SKM-1 treated with dmso at 0.1 percent for 144 hours (cell line): Measurements from ENCODE around the gene BRK1.
"Not testable (repeated sequence)": the region's sequence is repeated elsewhere in the genome, so short reads cannot be mapped to it uniquely, and the experiment has no call there.

Experiments used
- DNase-seq: peaks from one replicate; lab custom pipeline; 2025; ENCODE audit not compliant: unreplicated experiment; lab: John Stamatoyannopoulos, UW

BRK1 gene

DNA sequence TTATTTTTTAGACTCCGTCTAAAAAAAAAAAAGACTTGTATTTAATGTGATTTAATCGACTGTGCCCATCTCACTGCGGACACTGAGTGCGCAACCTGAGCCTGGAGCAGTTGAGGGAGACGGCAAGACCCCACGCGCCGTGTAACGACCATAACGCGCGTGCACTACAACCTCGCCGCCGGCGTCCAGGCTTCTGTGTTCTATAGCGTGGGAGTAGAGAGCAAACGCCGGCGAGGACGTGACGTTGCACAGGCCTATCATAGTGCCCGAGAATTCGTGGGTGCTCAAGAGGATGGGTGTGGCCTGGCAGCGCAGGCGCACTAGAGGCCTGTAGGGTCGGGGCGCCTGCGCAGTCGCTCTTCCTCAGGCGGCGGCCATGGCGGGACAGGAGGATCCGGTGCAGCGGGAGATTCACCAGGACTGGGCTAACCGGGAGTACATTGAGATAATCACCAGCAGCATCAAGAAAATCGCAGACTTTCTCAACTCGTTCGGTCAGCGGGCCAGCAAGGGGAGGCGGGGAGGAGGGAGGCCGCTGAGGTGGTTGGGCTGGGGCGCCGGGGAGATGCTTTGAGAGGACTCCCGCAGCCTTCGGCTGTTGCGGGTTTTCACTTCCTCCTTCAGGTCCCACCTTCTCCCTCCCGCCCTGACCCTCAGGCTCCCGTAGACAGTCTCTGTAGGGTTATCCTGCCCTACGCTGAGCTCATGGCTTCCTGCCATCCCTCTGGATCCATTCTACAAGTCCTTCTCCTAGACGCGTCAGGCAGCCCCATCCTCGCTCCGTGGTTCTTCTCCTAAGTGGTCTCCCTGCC lies at the start of gene BRK1:
TSS of gene BRK1 (plus strand) at position 350 of the 812 bp plus-strand sequence. CDS start at position 377, 27 bp downstream.
- peak; percentile 97 for DNase-seq

DNA sequence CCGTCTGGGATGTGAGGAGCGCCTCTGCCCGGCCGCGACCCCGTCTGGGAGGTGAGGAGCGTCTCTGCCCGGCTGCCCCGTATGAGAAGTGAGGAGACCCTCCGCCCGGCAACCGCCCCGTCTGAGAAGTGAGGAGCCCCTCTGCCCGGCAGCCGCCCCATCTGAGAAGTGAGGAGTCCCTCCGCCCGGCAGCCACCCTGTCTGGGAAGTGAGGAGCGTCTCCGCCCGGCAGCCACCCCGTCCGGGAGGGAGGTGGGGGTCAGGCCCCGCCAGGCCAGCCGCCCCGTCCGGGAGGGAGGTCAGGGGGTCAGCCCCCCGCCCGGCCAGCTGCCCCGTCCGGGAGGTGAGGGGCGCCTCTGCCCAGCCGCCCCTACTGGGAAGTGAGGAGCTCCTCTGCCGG lies 45.4 kb upstream of the BRK1 start:
- DNase-seq: not testable (repeated sequence)

DNA sequence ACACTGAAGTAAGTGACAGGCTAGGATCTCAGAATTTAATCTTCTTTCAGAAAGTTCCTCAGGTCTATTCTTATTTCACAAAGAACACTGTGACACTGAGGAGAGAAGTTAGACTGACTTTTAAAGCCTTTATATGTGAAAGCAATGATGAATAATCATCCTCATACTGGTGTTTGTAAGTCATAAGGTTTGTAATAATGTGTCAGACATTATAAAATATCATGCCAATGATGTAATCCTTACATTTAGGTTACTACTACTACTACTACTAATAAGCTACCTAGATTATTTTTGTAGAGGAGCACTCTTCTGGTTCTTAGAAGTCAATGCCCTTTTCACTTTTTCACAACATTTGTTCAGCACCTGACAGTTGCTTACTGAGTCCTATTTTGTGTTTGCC lies 40.8 kb upstream of the BRK1 start:
- DNase-seq: no peak

DNA sequence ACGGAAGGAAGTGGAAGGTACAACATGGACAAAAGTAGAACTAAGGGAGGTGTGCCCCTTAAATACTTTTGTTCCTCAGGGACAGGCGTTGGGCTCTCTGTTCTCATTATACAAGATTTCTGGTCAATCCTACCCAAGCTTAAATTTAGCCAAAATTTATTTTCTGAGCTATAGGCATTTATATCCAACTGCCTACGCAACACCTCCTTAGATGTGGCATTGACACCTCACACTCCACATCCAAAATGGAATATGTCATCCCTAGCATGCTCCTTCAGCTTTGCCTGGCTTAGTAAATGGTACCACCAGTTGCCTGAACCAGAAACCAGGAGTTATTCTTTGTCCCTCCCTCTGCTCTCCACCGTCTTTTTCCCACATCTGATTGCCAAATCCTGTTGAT lies 33.6 kb upstream of the BRK1 start:
- DNase-seq: no peak

DNA sequence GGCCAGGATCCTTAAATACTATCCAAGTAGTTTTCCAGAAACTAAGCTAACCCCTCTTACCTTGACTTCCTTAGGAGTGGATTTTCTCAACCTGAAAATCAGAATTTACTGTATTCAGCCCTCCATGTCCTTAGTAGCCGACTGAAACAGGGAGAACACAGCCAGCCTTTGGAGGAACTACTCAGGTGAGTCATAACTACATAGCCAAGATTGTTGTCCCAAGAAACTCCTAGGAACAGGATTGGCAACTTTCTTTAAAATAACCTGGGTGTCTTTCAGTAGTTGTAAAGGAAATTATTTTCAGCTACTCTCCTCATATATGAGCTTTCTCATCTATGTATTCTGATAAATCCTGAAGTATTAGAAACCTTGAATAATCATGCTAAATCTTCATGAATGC lies 29.7 kb upstream of the BRK1 start:
- DNase-seq: no peak

DNA sequence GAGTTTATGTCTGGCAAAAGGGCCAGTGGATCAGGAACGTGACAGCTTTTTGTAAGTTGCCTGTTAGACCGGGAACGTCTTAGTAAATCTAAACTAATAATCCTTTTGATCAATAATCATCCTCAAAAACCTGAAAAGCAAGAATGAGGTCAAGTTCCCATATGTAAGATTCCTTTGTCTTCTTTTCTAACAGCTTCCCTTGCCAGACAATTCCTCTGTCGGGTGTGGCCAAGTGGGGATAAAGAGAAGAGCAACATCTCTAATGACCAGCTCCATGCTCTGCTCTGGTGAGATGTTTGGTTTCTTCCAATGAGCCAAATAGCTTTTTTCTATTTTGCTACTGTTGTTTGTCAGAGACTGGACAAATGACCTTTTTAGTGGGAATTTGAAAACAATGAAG lies 27.2 kb upstream of the BRK1 start:
- DNase-seq: no peak

DNA sequence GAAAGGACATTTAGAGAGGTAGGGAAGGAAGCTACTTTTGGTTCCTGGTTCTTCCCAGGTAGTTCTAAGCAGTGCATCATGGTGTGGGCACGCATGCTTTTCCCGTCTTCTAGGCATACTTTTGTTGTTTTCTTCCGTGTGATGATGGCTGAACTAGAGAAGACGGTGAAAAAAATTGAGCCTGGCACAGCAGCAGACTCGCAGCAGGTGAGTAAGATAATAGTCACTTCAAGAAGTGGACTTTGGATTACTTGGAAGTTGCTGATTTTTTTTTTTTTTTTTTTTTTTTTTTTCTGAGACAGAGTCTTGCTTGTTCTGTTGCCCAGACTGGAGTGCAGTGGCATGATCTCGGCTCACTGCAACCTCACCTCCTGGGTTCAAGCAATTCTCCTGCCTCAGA lies 25.3 kb upstream of the BRK1 start:
- DNase-seq: no peak

DNA sequence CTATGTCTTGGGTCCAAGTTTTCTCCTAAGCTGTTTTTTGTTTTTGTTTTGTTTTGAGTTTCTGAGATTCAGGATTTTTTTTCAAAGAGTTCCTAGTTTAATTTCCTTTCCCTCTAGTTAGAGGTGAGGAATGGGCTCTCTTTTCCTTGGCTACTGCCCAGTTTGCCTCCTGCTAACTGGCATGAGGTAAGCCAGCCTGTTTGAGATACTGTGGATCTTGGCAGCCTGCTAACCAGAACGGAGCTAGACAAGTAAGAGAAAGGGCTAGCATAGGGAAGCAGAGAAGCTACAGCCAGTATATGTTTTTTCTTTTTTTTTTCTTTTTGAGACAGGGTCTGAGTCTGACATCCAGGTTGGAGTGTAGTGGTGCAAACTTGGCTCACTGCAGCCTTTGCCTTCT lies 24.7 kb upstream of the BRK1 start:
- DNase-seq: not testable (repeated sequence)

DNA sequence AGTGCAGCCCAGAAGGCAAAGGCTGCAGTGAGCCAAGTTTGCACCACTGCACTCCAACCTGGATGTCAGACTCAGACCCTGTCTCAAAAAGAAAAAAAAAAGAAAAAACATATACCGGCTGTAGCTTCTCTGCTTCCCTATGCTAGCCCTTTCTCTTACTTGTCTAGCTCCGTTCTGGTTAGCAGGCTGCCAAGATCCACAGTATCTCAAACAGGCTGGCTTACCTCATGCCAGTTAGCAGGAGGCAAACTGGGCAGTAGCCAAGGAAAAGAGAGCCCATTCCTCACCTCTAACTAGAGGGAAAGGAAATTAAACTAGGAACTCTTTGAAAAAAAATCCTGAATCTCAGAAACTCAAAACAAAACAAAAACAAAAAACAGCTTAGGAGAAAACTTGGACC lies 24.1 kb upstream of the BRK1 start:
- not testable (repeated sequence) for DNase-seq

DNA sequence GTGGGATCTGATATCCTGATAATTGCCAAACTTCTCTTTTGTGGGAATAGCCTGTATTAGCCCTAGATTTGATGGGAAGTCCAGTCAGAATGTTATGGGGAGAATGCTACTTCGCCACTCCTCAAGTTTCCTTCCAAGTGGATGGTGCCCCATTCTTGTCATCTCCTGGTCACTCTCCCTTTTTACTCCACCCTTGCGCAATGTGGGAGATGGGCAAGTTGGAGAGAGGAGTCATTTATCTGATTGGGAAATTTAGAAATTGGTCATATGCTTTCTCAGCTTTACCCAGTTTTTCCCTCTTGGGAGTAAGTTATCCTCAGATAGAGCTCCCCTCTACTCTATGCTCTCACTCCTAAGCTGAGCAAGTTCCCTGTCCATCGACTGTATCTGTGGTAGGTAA lies 21.8 kb upstream of the BRK1 start:
- no peak for DNase-seq

DNA sequence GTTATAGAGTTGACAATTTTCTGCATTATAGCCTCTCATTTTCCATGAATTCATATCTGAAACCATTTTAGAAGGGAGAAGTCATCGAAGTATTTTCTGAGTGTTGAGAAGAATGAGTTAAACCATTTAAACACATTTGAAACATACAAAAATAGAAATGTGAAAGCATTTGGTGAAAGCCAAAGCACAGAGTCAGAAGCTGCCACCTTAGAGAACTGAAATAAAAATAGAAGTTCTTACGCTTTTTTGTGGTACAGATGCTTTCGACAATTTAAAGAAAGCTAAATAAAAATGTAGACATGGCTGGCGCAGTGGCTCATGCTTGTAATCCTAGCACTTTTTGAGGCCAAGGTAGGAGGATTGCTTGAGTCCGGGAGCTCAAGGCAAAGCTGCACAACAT lies 16.4 kb upstream of the BRK1 start:
- no peak for DNase-seq

DNA sequence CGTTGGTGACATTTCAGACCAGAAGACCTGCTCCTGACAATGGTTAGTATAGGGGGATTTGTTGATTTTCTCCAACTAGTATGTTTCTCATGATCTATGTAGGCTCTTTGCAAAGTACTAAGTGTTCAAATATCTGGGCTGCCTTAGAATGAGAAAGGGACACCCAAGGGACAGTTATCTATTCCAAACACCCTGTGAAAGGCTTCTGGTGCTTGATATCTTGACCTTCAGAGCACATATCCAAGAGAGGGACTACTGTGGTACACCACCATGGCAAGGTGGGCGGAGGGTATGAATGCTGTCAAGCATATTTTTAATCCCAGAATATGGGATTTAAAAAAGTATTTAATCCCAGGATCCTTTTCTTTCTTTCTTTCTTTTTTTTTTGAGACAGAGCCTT lies 8.6 kb upstream of the BRK1 start:
- no peak for DNase-seq

DNA sequence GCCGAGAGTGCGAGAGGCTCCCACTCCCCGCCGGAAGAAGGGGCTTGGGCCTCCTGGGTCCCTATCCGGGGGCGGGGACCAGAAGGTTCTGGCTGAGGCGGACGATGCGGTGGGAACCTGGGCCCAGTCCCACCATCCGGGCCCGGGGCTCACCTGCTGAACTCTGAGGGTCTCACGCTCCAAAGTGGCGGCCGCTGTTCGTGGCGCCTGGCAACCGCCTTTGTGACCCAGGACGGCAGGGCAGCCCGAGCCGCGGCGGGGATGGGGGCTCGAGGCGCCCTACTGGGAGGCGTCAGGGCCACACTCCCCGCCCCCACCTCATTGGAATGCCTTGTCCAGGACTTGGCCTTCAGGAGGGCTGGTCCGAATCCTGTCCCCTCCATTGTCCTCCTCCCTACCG lies 7.4 kb upstream of the BRK1 start, which contains the start of gene FANCD2OS:
TSS of gene FANCD2OS (minus strand) at position 165 of the 400 bp plus-strand sequence. CDS start 3,481 bp downstream, outside the sequence.
- no peak for DNase-seq

DNA sequence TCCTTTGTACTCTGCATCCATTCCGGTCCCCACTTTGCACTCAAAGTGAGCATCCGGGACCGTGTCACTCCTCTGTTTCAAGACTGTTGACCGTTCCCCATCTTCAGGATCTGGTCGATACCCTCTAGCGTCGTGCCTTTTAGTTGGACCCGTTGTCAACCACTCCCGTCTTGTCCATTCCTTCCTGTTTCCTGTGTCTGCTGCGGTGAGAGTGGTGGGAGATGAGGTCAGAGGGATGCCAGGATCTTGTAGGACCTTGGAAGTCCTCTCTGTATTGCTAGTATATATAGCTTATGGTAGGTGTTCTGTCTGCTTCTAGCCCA lies 624 bp downstream of the BRK1 start:
- peak; percentile 32 for DNase-seq

DNA sequence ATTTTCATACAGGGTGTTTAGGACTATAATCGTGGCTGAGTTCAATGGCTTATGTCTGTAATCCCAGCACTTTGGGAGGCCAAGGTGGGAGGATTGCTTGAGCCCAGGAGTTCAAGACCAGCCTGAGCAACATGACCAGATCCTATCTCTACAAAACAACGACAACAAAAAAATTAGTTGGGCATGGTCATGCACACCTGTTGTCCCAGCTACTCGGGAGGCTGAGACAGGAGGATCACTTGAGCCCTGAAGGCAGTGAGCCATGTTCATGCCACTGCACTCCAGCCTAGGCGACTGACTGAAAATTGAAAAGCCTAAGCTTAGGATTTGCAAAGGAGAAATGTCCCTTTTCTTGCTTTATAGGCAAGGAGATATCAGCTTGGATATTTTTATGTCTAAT lies 1.5 kb downstream of the BRK1 start:
- no peak for DNase-seq

DNA sequence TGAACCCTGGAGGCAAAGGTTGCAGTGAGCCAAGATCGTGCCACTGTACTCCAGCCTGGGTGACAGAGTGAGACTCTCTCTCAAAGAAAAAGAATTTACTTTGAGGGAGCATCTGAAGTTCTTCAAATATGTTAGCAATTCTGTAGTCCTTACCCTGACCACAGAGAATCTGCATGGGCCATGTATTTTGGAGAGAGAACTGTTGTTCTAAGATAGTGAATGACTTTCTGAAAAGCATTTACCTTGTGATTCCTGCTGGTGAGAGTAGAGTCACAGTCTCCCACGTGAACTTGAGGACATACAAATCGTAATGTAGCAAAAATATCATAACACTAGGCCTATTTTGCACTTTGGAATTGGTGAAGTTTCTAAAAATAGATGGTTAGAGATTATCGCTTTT lies 3.9 kb downstream of the BRK1 start:
- DNase-seq: no peak

DNA sequence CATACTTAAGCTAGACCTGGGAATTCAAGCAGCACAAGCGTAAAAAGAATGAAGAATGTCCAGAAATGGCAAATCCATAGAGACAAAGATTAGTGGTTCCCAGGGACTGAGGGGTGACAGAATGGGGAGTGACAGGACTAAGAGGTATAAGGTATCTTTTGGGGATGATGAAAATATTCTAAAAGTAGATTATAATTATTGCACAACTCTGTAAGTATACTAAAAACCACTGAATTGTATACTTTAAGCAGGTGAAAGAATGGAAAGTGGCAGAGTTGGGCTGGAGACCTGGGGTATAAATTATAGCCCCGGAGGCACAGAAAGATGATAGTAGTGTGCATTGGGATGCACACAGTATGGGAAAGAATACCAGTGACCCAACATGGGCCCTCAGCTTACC lies 5.6 kb downstream of the BRK1 start:
- DNase-seq: no peak

DNA sequence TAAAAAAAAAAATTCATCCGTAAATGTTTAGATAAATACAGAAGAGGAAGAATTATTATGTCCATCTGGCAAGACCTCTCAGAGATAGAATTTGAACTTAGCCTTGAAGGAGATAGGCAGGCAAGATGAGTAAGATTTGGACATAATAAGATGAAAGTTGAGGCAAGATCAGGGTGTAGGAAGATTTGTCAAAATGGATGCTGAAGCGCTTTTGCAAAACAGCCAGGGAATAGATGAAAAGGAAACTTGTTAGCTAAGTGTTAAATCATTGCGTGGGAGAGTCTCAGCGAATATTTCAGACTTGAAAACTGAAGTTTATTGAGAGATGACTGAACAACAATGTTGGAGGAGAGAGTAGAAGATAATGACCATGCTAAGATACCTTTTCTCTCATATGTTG lies 7.2 kb downstream of the BRK1 start:
- no peak for DNase-seq

DNA sequence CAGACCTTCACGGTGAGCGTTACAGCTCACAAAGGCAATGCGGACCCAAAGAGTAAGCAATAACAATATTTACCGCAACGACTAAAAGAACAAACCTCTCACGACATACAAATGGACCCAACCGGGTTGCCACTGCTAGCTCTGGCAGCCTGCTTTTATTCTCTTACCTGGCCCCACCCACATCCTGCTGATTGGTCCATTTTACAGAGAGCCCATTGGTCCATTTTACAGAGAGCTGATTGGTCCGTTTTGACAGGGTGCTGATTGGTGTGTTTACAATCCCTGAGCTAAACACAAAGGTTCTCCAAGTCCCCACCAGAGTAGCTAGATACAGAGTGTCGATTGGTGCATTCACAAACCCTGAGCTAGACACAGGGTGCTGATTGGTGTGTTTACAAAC lies 20.4 kb downstream of the BRK1 start:
- DNase-seq: not testable (repeated sequence)

DNA sequence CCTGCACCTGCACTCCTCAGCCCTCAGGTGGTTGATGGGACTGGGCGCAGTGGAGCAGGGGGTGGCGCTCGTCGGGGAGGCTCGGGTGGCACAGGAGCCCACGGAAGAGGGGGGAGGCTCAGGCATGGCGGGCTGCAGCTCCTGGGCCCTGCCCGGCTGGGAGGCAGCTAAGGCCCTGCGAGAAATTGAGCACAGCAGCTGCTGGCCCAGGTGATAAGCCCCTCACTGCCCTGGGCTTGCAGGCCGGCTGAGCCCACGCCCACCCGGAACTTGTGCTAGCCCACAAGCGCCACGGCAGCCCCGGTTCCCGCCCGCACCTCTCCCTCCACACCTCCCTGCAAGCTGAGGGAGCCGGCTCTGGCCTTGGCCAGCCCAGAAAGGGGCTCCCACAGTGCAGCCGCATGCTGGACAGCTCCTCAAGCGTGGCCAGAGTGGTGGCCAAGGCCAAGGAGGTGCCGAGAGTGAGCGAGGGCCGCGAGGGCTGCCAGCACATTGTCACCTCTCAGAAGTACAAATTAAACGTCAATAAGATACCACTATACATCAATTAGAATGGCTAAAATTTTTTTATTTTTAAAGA lies 21.0 kb downstream of the BRK1 start:
- DNase-seq: no peak

DNA sequence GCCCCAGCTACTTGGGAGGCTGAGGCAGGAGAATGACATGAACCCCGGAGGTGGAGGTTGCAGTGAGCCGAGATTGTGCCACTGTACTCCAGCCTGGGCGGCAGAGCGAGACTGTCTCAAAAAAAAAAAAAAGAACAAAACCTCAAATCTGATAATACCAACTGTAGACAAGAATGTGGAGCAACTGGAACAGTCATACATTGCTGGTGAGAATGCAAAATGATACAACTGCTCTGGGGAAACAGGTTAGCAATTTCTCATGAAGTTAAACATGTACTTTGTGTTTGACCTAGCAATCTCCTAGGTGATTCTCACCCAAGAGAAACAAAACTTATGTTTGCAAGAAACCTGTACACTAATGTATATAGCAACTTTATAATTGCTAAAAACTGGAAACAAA lies 21.7 kb downstream of the BRK1 start:
- DNase-seq: no peak

DNA sequence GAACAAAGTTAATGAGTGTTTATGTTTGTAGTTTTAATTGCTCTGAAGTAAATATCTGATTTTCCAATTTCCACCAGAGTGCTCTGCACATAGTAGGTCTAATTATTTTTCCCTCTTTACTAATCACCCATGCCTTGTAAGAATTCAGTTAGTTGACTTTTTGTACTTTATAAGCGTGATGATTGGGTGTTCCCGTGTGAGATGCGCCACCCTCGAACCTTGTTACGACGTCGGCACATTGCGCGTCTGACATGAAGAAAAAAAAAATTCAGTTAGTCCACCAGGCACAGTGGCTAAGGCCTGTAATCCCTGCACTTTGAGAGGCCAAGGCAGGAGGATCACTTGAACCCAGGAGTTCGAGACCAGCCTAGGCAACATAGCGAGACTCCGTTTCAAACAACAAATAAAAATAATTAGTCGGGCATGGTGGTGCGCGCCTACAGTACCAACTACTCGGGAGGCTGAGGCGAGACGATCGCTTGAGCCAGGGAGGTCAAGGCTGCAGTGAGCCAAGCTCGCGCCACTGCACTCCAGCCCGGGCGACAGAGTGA lies 25.6 kb downstream of the BRK1 start:
- no peak for DNase-seq
